H1 (cell line): ENCODE measurements around the gene LRRC72. TPM values are rescaled to one million over a fixed set of nuclear protein-coding genes. Genes with fewer than 3 reads are reported as not detected.

ENCODE experiments used
- TBP ChIP-seq: IDR thresholded peaks from 2 replicates; pipeline ENCODE4 v1.6.1; 2011; ENCODE audit warnings: low read depth, low read length, improper control_type of control experiment
- TEAD4 ChIP-seq: IDR thresholded peaks from 2 replicates; pipeline ENCODE4 v1.6.1; 2012; ENCODE audit warnings: low read depth, low read length, inconsistent platforms, mixed read lengths
- polyA plus RNA-seq, 7 experiments: library from polyadenylated mRNA; depleted of rRNA in 3 of 7; stranded (reverse) in 5 of 7; unstranded in 2 of 7; fragments of >200 nt in 5 of 7; fragments of 200-250 nt in 2 of 7; gene quantifications; 1 replicate in 5 of 7; 2 replicates in 1 of 7; 4 replicates in 1 of 7; pipeline versions ENCODE4 v1.2.1 to v1.2.3, GENCODE V29; 2011 to 2013; ENCODE audit warnings: missing spikeins in 2 of 7, mixed read lengths in 2 of 7
- total RNA-seq: library from RNA; stranded (reverse); fragmentation: NEBNext Ultra II Directional; extraction: Animal tissue kit (Norgen Biotek cat#: 25700); gene quantifications from 2 replicates; pipeline ENCODE4 v1.2.1, GENCODE V29; 2021

LRRC72 gene
- total and polyA plus RNA-seq, 2 of the 8 experiments (the other 6 are each of a cell fraction or from before 2014, with no cell fraction given), result not detected

DNA sequence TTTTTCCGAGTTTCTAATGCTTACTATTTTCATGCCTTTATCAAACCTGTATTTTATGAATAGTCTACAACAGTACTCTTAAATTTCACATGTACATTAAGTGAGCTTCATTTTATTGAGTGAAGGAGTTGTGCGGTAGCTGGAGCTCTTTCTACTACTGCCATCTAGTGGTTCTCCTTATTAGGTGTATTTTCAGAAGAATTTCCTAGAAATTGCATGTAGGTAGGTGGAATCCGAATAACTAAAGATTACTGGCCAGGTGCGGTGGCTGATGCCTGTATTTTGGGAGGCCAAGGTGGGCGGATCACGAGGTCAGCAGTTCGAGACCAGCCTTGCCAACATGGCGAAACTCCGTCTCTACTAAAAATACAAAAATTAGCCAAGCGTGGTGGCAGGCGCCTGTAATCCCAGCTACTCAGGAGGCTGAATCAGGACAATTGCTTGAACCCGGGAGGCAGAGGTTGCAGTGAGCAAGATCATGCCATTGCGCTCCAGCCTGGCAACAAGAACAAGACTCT, 38.3 kb downstream of the LRRC72 start (continued):
- peak; percentile 62; the same call in 1 of the 2 replicates for TF ChIP-seq TBP
- TF ChIP-seq TEAD4, result 0 out of 2 replicates have a peak, but pooled peaks have one; percentile 42
- TF ChIP-seq, all 59 proteins: peak for 8
